Transverse colon (tissue), 3 donors: ENCODE data around the gene RGS6.

Experiments
- POLR2A ChIP-seq: fragments of 450-650 bp; IDR thresholded peaks from one replicate; pipeline ENCODE4 v1.6.1; 2016; ENCODE audit warnings: antibody characterized with exemption, mild to moderate bottlenecking, moderate library complexity
- TF ChIP-seq, protein P1 (sequence below), 5 experiments: fragments of 200-600 bp in 3 of 5; fragments of 450-650 bp in 2 of 5; sonication (generic) in 3 of 5; IDR thresholded peaks; 1 replicate in 2 of 5; 2 replicates in 3 of 5; pipeline ENCODE4 v1.5.1; 2016 to 2017; ENCODE audit warnings: antibody characterized with exemption in 5 of 5, inconsistent platforms in 3 of 5, mild to moderate bottlenecking in 2 of 5, moderate library complexity in 1 of 5

GRCh38 chr14:71942904-71943694, 10.9 kb downstream of the RGS6 start:
- TF ChIP-seq, protein P1, sequence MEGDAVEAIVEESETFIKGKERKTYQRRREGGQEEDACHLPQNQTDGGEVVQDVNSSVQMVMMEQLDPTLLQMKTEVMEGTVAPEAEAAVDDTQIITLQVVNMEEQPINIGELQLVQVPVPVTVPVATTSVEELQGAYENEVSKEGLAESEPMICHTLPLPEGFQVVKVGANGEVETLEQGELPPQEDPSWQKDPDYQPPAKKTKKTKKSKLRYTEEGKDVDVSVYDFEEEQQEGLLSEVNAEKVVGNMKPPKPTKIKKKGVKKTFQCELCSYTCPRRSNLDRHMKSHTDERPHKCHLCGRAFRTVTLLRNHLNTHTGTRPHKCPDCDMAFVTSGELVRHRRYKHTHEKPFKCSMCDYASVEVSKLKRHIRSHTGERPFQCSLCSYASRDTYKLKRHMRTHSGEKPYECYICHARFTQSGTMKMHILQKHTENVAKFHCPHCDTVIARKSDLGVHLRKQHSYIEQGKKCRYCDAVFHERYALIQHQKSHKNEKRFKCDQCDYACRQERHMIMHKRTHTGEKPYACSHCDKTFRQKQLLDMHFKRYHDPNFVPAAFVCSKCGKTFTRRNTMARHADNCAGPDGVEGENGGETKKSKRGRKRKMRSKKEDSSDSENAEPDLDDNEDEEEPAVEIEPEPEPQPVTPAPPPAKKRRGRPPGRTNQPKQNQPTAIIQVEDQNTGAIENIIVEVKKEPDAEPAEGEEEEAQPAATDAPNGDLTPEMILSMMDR (IDR thresholded peaks at IDR 0.05), result no peak
- TF ChIP-seq POLR2A, result no peak
